Measurements from ENCODE around the gene NAALADL2. TPM values are rescaled to one million over a fixed set of nuclear protein-coding genes. Genes with fewer than 3 reads are reported as not detected.
A peak's percentile ranks its signal among the peaks of the same experiment; 100 is the strongest.

Gene NAALADL2
- total and polyA plus RNA-seq, 2 of the 4 experiments (the other 2 are of a cell fraction): 3.8 to 19.2 TPM

DNA sequence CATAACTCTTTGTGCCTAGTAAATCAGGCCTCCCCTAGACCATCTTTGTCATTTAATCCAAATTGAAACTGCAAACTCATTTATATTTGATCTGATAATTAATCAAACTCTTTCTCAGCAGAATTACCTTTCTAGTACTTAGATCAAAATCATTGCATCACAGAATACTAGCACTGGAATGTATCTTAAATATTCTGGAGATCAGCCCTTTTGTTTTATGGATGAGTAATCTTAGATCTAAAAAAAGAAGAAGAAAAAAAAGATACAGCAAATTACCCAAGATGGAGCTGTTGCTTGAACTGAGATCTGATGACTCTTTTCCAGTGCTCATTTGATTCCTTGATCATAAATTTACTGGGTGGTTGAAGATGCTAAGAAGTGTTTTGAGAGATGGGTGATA, 47.9 kb downstream of the NAALADL2 start:
- no peak overlapping the region for H3K14ac ChIP-seq (replicated peaks; ENCODE audit: low read depth, low read length)
- no peak for TF ChIP-seq SMC3 (IDR thresholded peaks at IDR 0.05; ENCODE audit: low read depth, low read length)
- TF ChIP-seq RFX5 (IDR thresholded peaks at IDR 0.05; ENCODE audit: low read depth, low read length): no peak
- peak; percentile 57 for TF ChIP-seq CEBPB (IDR thresholded peaks at IDR 0.05; ENCODE audit: low read depth, low read length)
- H4K8ac ChIP-seq (ENCODE audit: low read depth in 2 of 2, low read length in 2 of 2): peak overlapping the region in 1 of 2 experiments; percentile 63; a peak in 1 of 4 replicates
- no peaks in the 10 kb centered on the region for H3K27me3 ChIP-seq (ENCODE audit: control insufficient read depth, insufficient read depth, low read length)
- H3K27ac ChIP-seq (ENCODE audit: insufficient read depth, low read length): 0 out of 2 replicates have a peak overlapping the region, but pooled peaks have one; percentile 23
- H3K18ac ChIP-seq (ENCODE audit: low read depth, low read length): peak overlapping the region; percentile 88; the same call in 1 of the 2 replicates
- intact Hi-C loops (cut with micrococcal nuclease): no loop called here
- peak overlapping the region; percentile 78 for H2BK5ac ChIP-seq (ENCODE audit: low read depth, low read length, poor library complexity, severe bottlenecking)
- H2AFZ ChIP-seq (replicated peaks; ENCODE audit: low read length, poor library complexity): no peak overlapping the region
- H3K9me3 ChIP-seq (ENCODE audit: control insufficient read depth, insufficient read depth, low read length): no peaks in the 10 kb centered on the region
- H3K4me3 ChIP-seq (ENCODE audit: insufficient read depth, low read depth, low read length): no peak overlapping the region
- no peaks in the 10 kb centered on the region for H4K20me1 ChIP-seq (ENCODE audit: insufficient read depth, low read length)
- no peaks in the 10 kb centered on the region for H3K79me1 ChIP-seq (ENCODE audit: low read depth in 1 of 2, low read length in 2 of 2)
- DNase-seq (peak; percentile 43), ATAC-seq (ENCODE audit: low read depth) (peak; percentile 42; the same call in 1 of the 2 replicates)
- no peak overlapping the region for H3K4ac ChIP-seq (ENCODE audit: low read depth, low read length)
- in situ Hi-C loops (cut with MboI; ENCODE audit: low sequenced_read_pairs): no loop called here
- no peaks in the 10 kb centered on the region for H3K36me3 ChIP-seq (ENCODE audit: control insufficient read depth, insufficient read depth, low read length)
- H3K9me1 ChIP-seq (ENCODE audit: insufficient read depth, low read length): no peaks in the 10 kb centered on the region
- dilution Hi-C loops (cut with HindIII; ENCODE audit: low sequenced_read_pairs, unreplicated experiment): no loop called here
- no peak overlapping the region for H2BK15ac ChIP-seq (ENCODE audit: low read depth, low read length)
- ChIA-PET CTCF (no interaction called here), POLR2A (ENCODE audit: unreplicated experiment) (no interaction called here)
- H2AK5ac ChIP-seq (ENCODE audit: low read depth, low read length): no peak overlapping the region
- no peak overlapping the region for H2AK9ac ChIP-seq (replicated peaks; ENCODE audit: low read depth, low read length, poor library complexity)
- H3K56ac ChIP-seq (ENCODE audit: extremely low read depth, insufficient read depth, low read length): no peak overlapping the region
- H3K4me2 ChIP-seq (ENCODE audit: low read depth, low read length): no peak overlapping the region; the same call in 1 of the 2 replicates
- no peak overlapping the region for H3K23ac ChIP-seq (ENCODE audit: low read depth, low read length)
- H4K91ac ChIP-seq (ENCODE audit: insufficient read depth, low read depth, low read length): no peak overlapping the region
- H3K9ac ChIP-seq (ENCODE audit: low read depth, low read length): no peak overlapping the region
- peak overlapping the region; percentile 28; the same call in 1 of the 2 replicates for H2BK120ac ChIP-seq (ENCODE audit: low read depth, low read length)
- H4K5ac ChIP-seq (ENCODE audit: low read depth, low read length): peak overlapping the region; percentile 92; the same call in 1 of the 2 replicates
- no TSS peak for BruUV-seq (replicated peaks)
- H3K4me1 ChIP-seq (ENCODE audit: control insufficient read depth, insufficient read depth, low read length): peaks cover 2% of the 10 kb centered on the region; the same call in 1 of the 2 replicates
- H2BK20ac ChIP-seq (ENCODE audit: low read depth, low read length): no peak overlapping the region

Data from IMR-90 (cell line).